Measurements from ENCODE around the gene DAP. TPM values are rescaled to one million over a fixed set of nuclear protein-coding genes. Genes with fewer than 3 reads are reported as not detected.
"Not testable (repeated sequence)": the region's sequence is repeated elsewhere in the genome, so short reads cannot be mapped to it uniquely, and the experiment has no call there.

DAP gene
- total and polyA plus RNA-seq, 10 of the 15 experiments (the other 5 are each of a cell fraction or from before 2014, with no cell fraction given), result 12.9 to 130 (median 49.9) TPM

GRCh38 chr5:10780208-10780607 lies 19.2 kb upstream of the DAP start:
- BruUV-seq (replicated peaks); H3K27me3 ChIP-seq (replicated peaks in 1 of 2; ENCODE audit: control insufficient read depth in 2 of 2, insufficient read depth in 2 of 2, low read length in 1 of 2); H4K20me1 ChIP-seq (ENCODE audit: control insufficient read depth, insufficient read depth); H3K27ac ChIP-seq (ENCODE audit: control insufficient read depth, insufficient read depth); POLR2A ChIA-PET; H3K36me3 ChIP-seq (ENCODE audit: control insufficient read depth in 2 of 2, insufficient read depth in 2 of 2, low read length in 1 of 2); ATAC-seq; H3K4me3 ChIP-seq; H2AFZ ChIP-seq (ENCODE audit: control insufficient read depth, low read depth, low read length); H3K9me3 ChIP-seq (replicated peaks; ENCODE audit: control insufficient read depth, insufficient read depth, low read length); H3K79me2 ChIP-seq (ENCODE audit: control insufficient read depth, insufficient read depth, low read length); H3K4me2 ChIP-seq (ENCODE audit: control insufficient read depth, insufficient read depth); in situ Hi-C loops (cut with MboI); DNase-seq (ENCODE audit: low read depth, low spot score); FAIRE-seq; SMC1A ChIA-PET (ENCODE audit: uncharacterized antibody, unreplicated experiment); intact Hi-C loops (cut with micrococcal nuclease; ENCODE audit: unreplicated experiment); RAD21 ChIA-PET (ENCODE audit: unreplicated experiment); H3K4me1 ChIP-seq (ENCODE audit: control insufficient read depth, insufficient read depth, low read length); H3K9ac ChIP-seq (ENCODE audit: control insufficient read depth, insufficient read depth, low read length): not testable (repeated sequence)
- CTCF ChIA-PET, result interaction anchor here (1.4 kb wide), 1 partner anchor 10 kb away, joined by 4 read pairs; no protein-coding TSS in a partner anchor
- WGBS (ENCODE audit: insufficient coverage, insufficient replicate concordance, low lambda C conversion rate, missing lambda C conversion rate), result 24% methylated on average over 7 of the region's 7 CpGs

- ATAC-seq (no peak), FAIRE-seq (no peak), DNase-seq (ENCODE audit: low read depth, low spot score) (no peak)
- in situ Hi-C loops (cut with MboI) (no loop called here), intact Hi-C loops (cut with micrococcal nuclease; ENCODE audit: unreplicated experiment) (no loop called here)
- Histone ChIP-seq H4K20me1 (ENCODE audit: control insufficient read depth, insufficient read depth) (no peaks in the 10 kb centered on the region), H2AFZ (ENCODE audit: control insufficient read depth, low read depth, low read length) (no peak overlapping the region), H3K36me3 (ENCODE audit: control insufficient read depth in 2 of 2, insufficient read depth in 2 of 2, low read length in 1 of 2) (no peaks in the 10 kb centered on the region), H3K79me2 (ENCODE audit: control insufficient read depth, insufficient read depth, low read length) (no peaks in the 10 kb centered on the region), H3K4me3 (no peak overlapping the region), H3K27me3 (replicated peaks in 1 of 2; ENCODE audit: control insufficient read depth in 2 of 2, insufficient read depth in 2 of 2, low read length in 1 of 2) (no peaks in the 10 kb centered on the region), H3K4me1 (ENCODE audit: control insufficient read depth, insufficient read depth, low read length) (no peaks in the 10 kb centered on the region), H3K4me2 (ENCODE audit: control insufficient read depth, insufficient read depth) (no peak overlapping the region), H3K27ac (ENCODE audit: control insufficient read depth, insufficient read depth) (no peak overlapping the region), H3K9ac (ENCODE audit: control insufficient read depth, insufficient read depth, low read length) (no peak overlapping the region), H3K9me3 (replicated peaks; ENCODE audit: control insufficient read depth, insufficient read depth, low read length) (no peaks in the 10 kb centered on the region; the same call in 2 of the 3 replicates)
- TF ChIP-seq IRF3 (IDR thresholded peaks at IDR 0.05) (no peak), EZH2 (IDR thresholded peaks at IDR 0.05; ENCODE audit: borderline replicate concordance, control insufficient read depth, low read depth, low read length) (no peak), CBFB (IDR thresholded peaks at IDR 0.05; ENCODE audit: low read depth) (no peak), FOS (IDR thresholded peaks at IDR 0.05; ENCODE audit: borderline replicate concordance, extremely low read depth, insufficient read length) (no peak), RAD21 (IDR thresholded peaks at IDR 0.05; ENCODE audit: insufficient read depth, low read depth, low read length) (no peak), RELB (IDR thresholded peaks at IDR 0.05; ENCODE audit: low read depth) (no peak), BACH1 (IDR thresholded peaks at IDR 0.05; ENCODE audit: borderline replicate concordance) (no peak), CHD4 (IDR thresholded peaks at IDR 0.05) (no peak)
- ChIA-PET CTCF (no interaction called here), POLR2A (no interaction called here), RAD21 (ENCODE audit: unreplicated experiment) (interaction anchor here (3.2 kb wide), 1 partner anchor 77 kb away, joined by 6 read pairs; no protein-coding TSS in a partner anchor), SMC1A (ENCODE audit: uncharacterized antibody, unreplicated experiment) (no interaction called here)
- BruUV-seq (replicated peaks), result no TSS peak
These were observed 18.6 kb upstream of the DAP start for GRCh38 chr5:10779592-10779991.

All from GM12878 (cell line).